K562 (cell line): Measurements from ENCODE around the gene GOLGA6L22. TPM values are rescaled to one million over a fixed set of nuclear protein-coding genes. Genes with fewer than 3 reads are reported as not detected.
"Not testable (repeated sequence)": the region's sequence is repeated elsewhere in the genome, so short reads cannot be mapped to it uniquely, and the experiment has no call there.

Experiments
- ATAC-seq: fragments of 200-7000 bp; cut with Tn5 transposase; 3 replicates; pipeline ENCODE4 v1.9.1; 2020; ENCODE audit warnings: moderate library complexity
- BruUV-seq: library from RNA; stranded (reverse); fragments of 400-500 nt; replicated peaks from 2 replicates; lab custom pipeline; 2021; lab: Mats Ljungman, UMichigan
- CTCF ChIA-PET: fragments of 300-600 bp; formaldehyde crosslinking; extraction: SDS; loops from one replicate; lab custom pipeline; 2021; ENCODE audit warnings: low intra/inter-chr PET ratio; lab: Yijun Ruan, JAX
- POLR2A ChIA-PET: fragments of 300-600, 350-650 bp; sonication (Branson Sonifier 250); formaldehyde crosslinking; extraction: SDS; loops from one replicate; lab custom pipeline; 2021; ENCODE audit warnings: antibody characterized with exemption, inconsistent platforms; lab: Yijun Ruan, JAX
- DNase-seq, 4 experiments: peaks; one replicate each; pipeline versions ENCODE4 v3.0.0 to v3.0.0-alpha.2; 2011 to 2018; ENCODE audit warnings: low spot score in 3 of 4, mixed read lengths in 3 of 4; ENCODE audit errors: extremely low read depth in 1 of 4
- FAIRE-seq: peaks from 2 replicates; lab custom pipeline; 2011; peaks lifted over from hg19 to GRCh38; lab: Jason Lieb, UNC
- H2AFZ ChIP-seq: 2 replicates; pipeline ENCODE4 v1.6.0; 2011; ENCODE audit warnings: low read depth, low read length, control low read depth, inconsistent platforms
- H3K27ac ChIP-seq: fragments of 200-600 bp; 3 replicates; pipeline ENCODE4 v1.8.0; 2011; ENCODE audit warnings: low read depth, mild to moderate bottlenecking, control low read depth, inconsistent platforms, low read length, moderate library complexity, mixed read lengths; ENCODE audit errors: extremely low read depth
- H3K27me3 ChIP-seq, 2 experiments: fragments of 300-600 bp in 1 of 2; 2 replicates in 1 of 2; 3 replicates in 1 of 2; pipeline versions ENCODE4 v1.6.0 to v1.8.0; 2011; ENCODE audit warnings: inconsistent platforms in 2 of 2, low read length in 2 of 2, mild to moderate bottlenecking in 1 of 2, mixed read lengths in 1 of 2, moderate library complexity in 1 of 2; ENCODE audit not compliant: control insufficient read depth in 2 of 2, insufficient read depth in 2 of 2
- H3K36me3 ChIP-seq: fragments of 300-600 bp; 3 replicates; pipeline ENCODE4 v1.8.0; 2011; ENCODE audit warnings: mild to moderate bottlenecking, low read length, inconsistent platforms; ENCODE audit not compliant: control insufficient read depth, insufficient read depth
- H3K4me1 ChIP-seq, 2 experiments: fragments of 200-600 bp in 1 of 2; replicated peaks in 1 of 2; 2 replicates in 1 of 2; 3 replicates in 1 of 2; pipeline versions ENCODE4 v1.5.1 to v1.8.0; 2011; ENCODE audit warnings: inconsistent platforms in 2 of 2, low read length in 2 of 2, mild to moderate bottlenecking in 1 of 2, mixed read lengths in 1 of 2, moderate library complexity in 1 of 2; ENCODE audit not compliant: control insufficient read depth in 2 of 2, insufficient read depth in 2 of 2
- H3K4me2 ChIP-seq: 2 replicates; pipeline ENCODE4 v1.6.1; 2011; ENCODE audit warnings: low read length, control low read depth, inconsistent platforms, mixed read lengths; ENCODE audit not compliant: insufficient read depth
- H3K4me3 ChIP-seq: fragments of 200-600 bp; sonication (generic), shearing (Covaris generic); 2 replicates; pipeline ENCODE4 v1.5.1; 2016; ENCODE audit warnings: control low read depth, inconsistent platforms
- H3K79me2 ChIP-seq: fragments of 200-600 bp; 3 replicates; pipeline ENCODE4 v1.8.0; 2011; ENCODE audit warnings: low read length, inconsistent platforms; ENCODE audit not compliant: control insufficient read depth, insufficient read depth
- H3K9ac ChIP-seq, 2 experiments: 2 replicates each; pipeline versions ENCODE4 v1.6.0 to v1.6.1; 2011; ENCODE audit warnings: low read depth in 2 of 2, low read length in 2 of 2, control low read depth in 1 of 2, inconsistent platforms in 1 of 2, mild to moderate bottlenecking in 1 of 2, mixed read lengths in 1 of 2; ENCODE audit not compliant: insufficient read depth in 1 of 2
- H3K9me1 ChIP-seq: one replicate; pipeline ENCODE4 v1.6.0; 2011; ENCODE audit warnings: inconsistent platforms, mild to moderate bottlenecking, low read length, moderate library complexity; ENCODE audit not compliant: control insufficient read depth, insufficient read depth
- H3K9me3 ChIP-seq: replicated peaks from 2 replicates; pipeline ENCODE4 v1.5.1; 2011; ENCODE audit warnings: low read depth, low read length, inconsistent platforms; ENCODE audit not compliant: control insufficient read depth, insufficient read depth
- H4K20me1 ChIP-seq: replicated peaks from 2 replicates; pipeline ENCODE4 v1.6.1; 2011; ENCODE audit warnings: low read length, inconsistent platforms, mixed read lengths; ENCODE audit not compliant: control insufficient read depth, insufficient read depth
- WGBS: fragments of 100-300 bp; shearing (Covaris generic); methylation state at CpG from one replicate; pipeline ENCODE4 v1.1.6; 2016; ENCODE audit warnings: low coverage, mixed read lengths; ENCODE audit not compliant: insufficient coverage; ENCODE audit errors: missing lambda C conversion rate; 5-methylcytosine and 5-hydroxymethylcytosine counted together
- in situ Hi-C: fragments of 300-500 bp; cut with MboI; formaldehyde crosslinking; loops from 4 replicates; pipeline ENCODE4 v1.15.0; 2018; ENCODE audit warnings: inconsistent platforms, mixed read lengths
- intact Hi-C: fragments of 100-400 bp; cut with micrococcal nuclease; formaldehyde crosslinking; loops from 2 replicates; pipeline ENCODE4 v1.14.2; 2022
- polyA plus RNA-seq, 8 experiments: library from polyadenylated mRNA; depleted of rRNA in 4 of 8; stranded (reverse) in 5 of 8; unstranded in 3 of 8; fragments of >200 nt; fragmentation: Nextera tagmentation in 2 of 8; fragmentation: Illumina TruSeq in 1 of 8; extraction: Ambion mirVana in 2 of 8; extraction: Trizol in 1 of 8; gene quantifications; 2 replicates each; pipeline versions ENCODE4 v1.2.1 to v1.2.3, GENCODE V29; 2011 to 2014; ENCODE audit warnings: inconsistent platforms in 1 of 8, missing spikeins in 1 of 8
- total RNA-seq, 7 experiments: library from RNA; depleted of rRNA in 6 of 7; stranded (reverse); fragments of >200 nt in 6 of 7; fragmentation: Illumina TruSeq in 2 of 7; extraction: Trizol in 2 of 7; gene quantifications; 2 replicates each; pipeline versions ENCODE4 v1.2.1 to v1.2.3, GENCODE V29; 2011 to 2021; ENCODE audit warnings: low replicate concordance in 1 of 7

GOLGA6L22 gene
- total and polyA plus RNA-seq, 9 of the 15 experiments (the other 6 are each of a cell fraction or from before 2014, with no cell fraction given): not detected

DNA sequence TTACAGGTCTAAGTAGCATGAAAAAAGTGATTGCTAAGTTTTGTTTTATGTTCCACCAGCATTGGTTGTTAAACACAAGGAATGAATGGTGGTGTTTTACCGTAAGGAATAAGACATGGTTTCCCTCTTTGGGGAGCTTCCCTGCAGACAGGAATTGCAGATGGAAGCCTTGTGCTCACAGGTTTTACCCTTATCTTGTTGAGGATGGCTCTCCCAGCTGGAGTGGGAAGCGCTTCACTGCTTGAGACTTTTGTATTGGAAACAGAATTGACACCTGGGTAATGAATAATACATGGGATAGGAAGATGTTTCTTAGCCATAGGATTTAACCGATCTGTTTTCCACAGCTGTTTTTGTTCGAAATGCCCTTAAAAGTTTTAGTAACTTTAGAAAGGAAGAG is 38.5 kb downstream of the GOLGA6L22 start:
- DNase-seq, intact Hi-C loops, BruUV-seq, H3K79me2 ChIP-seq, in situ Hi-C loops, H4K20me1 ChIP-seq, H3K4me2 ChIP-seq, H2AFZ ChIP-seq, H3K9ac ChIP-seq, H3K9me3 ChIP-seq, H3K27me3 ChIP-seq, FAIRE-seq, POLR2A ChIA-PET, H3K36me3 ChIP-seq, ATAC-seq, H3K27ac ChIP-seq, H3K4me1 ChIP-seq, H3K4me3 ChIP-seq, CTCF ChIA-PET, H3K9me1 ChIP-seq: not testable (repeated sequence)
- WGBS: 60% methylated on average over 1 of the region's 4 CpGs

DNA sequence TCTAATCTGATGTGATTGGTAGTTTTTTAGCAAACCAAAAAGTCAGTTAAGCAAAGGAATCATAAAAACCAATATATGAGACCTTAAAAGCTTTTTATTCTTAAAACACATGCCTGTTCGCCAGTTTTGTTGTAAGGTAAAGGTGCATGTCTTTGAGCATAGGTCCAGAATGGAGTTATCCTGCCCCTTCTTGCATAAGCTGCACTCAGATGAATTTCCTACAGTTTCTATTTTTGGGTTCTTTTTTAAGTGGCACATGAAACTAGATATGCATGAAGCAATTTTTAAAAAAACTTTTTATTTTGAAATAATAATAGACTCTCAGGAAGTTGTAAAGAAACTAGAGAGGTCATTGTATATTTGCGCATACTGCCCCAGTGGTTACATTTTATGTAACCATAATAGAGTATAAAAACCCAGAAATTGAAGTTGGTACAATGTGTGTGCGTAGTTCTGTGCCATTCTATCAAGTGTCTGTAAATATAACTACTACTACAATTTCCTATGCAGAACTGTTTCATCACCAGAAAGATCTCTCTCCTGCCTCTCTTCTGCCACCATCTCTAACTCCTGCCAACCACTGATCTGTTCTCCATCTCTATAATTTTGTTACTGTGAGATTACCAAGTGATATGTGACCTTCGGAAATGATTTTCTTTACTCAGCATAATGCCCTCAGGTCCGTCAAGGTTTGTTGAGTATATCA is 39.7 kb downstream of the GOLGA6L22 start:
- DNase-seq, H3K79me2 ChIP-seq, H3K27me3 ChIP-seq, H3K4me3 ChIP-seq, BruUV-seq, H3K36me3 ChIP-seq, H3K9me3 ChIP-seq, intact Hi-C loops, H3K4me1 ChIP-seq, H3K4me2 ChIP-seq, in situ Hi-C loops, CTCF ChIA-PET, H3K9ac ChIP-seq, H4K20me1 ChIP-seq, ATAC-seq, FAIRE-seq, H3K27ac ChIP-seq, POLR2A ChIA-PET, H3K9me1 ChIP-seq, H2AFZ ChIP-seq: not testable (repeated sequence)
- no CpG with 5 or more reads among the region's 5 CpGs for WGBS

DNA sequence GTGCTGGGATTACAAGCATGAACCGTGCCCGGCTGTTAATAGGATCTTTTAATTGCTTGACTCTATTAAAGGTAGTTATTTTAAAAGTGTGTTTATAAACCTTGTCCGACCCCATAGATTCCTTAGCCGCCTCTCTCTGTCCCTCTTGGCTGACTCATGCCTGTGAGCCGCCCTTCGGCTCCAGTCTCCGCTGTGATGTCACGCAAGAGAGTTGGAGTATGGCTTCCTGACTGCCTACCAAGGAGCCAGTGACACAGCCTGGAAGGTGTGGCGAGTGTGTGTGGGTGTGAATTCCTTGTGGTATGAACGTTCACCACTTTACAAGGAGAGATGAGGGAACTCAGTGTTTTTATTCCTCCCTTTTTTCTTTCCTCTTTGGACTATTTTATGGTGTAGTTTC is 43.6 kb downstream of the GOLGA6L22 start:
- BruUV-seq, DNase-seq, in situ Hi-C loops, intact Hi-C loops, H2AFZ ChIP-seq, H4K20me1 ChIP-seq, H3K4me1 ChIP-seq, H3K4me3 ChIP-seq, POLR2A ChIA-PET, H3K9me1 ChIP-seq, H3K79me2 ChIP-seq, H3K4me2 ChIP-seq, H3K9me3 ChIP-seq, CTCF ChIA-PET, FAIRE-seq, H3K27me3 ChIP-seq, H3K36me3 ChIP-seq, H3K27ac ChIP-seq, H3K9ac ChIP-seq: not testable (repeated sequence)
- peak; percentile 38; the same call in 1 of the 3 replicates for ATAC-seq
- no CpG with 5 or more reads among the region's 10 CpGs for WGBS

DNA sequence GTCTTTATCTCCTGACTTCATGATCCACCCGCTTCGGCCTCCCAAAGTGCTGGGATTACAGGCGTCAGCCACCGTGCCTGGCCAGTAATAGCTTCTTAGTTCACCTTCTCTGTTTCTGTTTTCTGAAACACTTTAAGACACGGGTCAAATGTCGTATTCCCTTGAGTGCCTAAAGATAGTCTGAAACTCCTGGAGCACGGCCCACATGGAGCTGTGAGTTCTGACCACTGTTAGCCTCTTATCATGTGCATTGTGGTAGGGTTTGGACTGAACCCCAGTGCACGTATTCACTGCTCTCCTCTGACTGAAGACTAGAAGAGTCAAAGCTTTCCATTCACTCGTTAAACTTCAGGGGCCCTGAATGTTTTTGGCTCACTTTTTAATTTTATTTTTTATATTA is 48.3 kb downstream of the GOLGA6L22 start:
- H3K4me1 ChIP-seq, H4K20me1 ChIP-seq, in situ Hi-C loops, H3K4me3 ChIP-seq, FAIRE-seq, intact Hi-C loops, DNase-seq, CTCF ChIA-PET, H3K27ac ChIP-seq, H3K36me3 ChIP-seq, BruUV-seq, H3K9ac ChIP-seq, ATAC-seq, H3K9me3 ChIP-seq, H3K9me1 ChIP-seq, H2AFZ ChIP-seq, H3K4me2 ChIP-seq, H3K27me3 ChIP-seq, POLR2A ChIA-PET, H3K79me2 ChIP-seq: not testable (repeated sequence)
- no CpG with 5 or more reads among the region's 9 CpGs for WGBS
